Hepatocyte (in vitro differentiated cells): ENCODE measurements around the gene OR8J1. TPM values are rescaled to one million over a fixed set of nuclear protein-coding genes. Genes with fewer than 3 reads are reported as not detected.
A peak's percentile ranks its signal among the peaks of the same experiment; 100 is the strongest.

Experiments
- DNase-seq: peaks from one replicate; pipeline ENCODE4 v3.0.0-alpha.2; 2016; ENCODE audit warnings: low spot score
- H2AFZ ChIP-seq: fragments of 200-600 bp; sonication (generic); 2 replicates; pipeline ENCODE4 v1.6.0; 2016; ENCODE audit warnings: antibody characterized with exemption, mild to moderate bottlenecking
- H3K27ac ChIP-seq: fragments of 200-600 bp; sonication (generic); 2 replicates; pipeline ENCODE4 v1.5.1; 2016; ENCODE audit warnings: mild to moderate bottlenecking
- H3K27me3 ChIP-seq: fragments of 200-600 bp; sonication (generic); 2 replicates; pipeline ENCODE4 v1.6.1; 2016
- H3K36me3 ChIP-seq: fragments of 200-600 bp; sonication (generic); replicated peaks from 2 replicates; pipeline ENCODE4 v1.5.1; 2016; ENCODE audit warnings: low read depth; ENCODE audit not compliant: insufficient read depth
- H3K4me1 ChIP-seq: fragments of 200-600 bp; sonication (generic); 2 replicates; pipeline ENCODE4 v1.5.1; 2016; ENCODE audit warnings: mild to moderate bottlenecking, moderate library complexity; ENCODE audit not compliant: insufficient read depth
- H3K4me2 ChIP-seq: fragments of 200-600 bp; sonication (generic); 2 replicates; pipeline ENCODE4 v1.6.0; 2016
- H3K4me3 ChIP-seq: fragments of 200-600 bp; sonication (generic); 2 replicates; pipeline ENCODE4 v1.5.1; 2016; ENCODE audit warnings: mild to moderate bottlenecking
- H3K79me2 ChIP-seq: fragments of 200-600 bp; sonication (generic); 2 replicates; pipeline ENCODE4 v1.6.0; 2017; ENCODE audit warnings: mild to moderate bottlenecking
- H3K9me2 ChIP-seq: fragments of 200-600 bp; sonication (generic); replicated peaks from 2 replicates; pipeline ENCODE4 v1.6.0; 2017; ENCODE audit warnings: mild to moderate bottlenecking; ENCODE audit not compliant: insufficient read depth
- H3K9me3 ChIP-seq: fragments of 200-600 bp; sonication (generic); 2 replicates; pipeline ENCODE4 v1.5.1; 2016; ENCODE audit warnings: low read depth, mild to moderate bottlenecking
- H4K20me1 ChIP-seq: fragments of 200-600 bp; sonication (generic); 2 replicates; pipeline ENCODE4 v1.6.0; 2016; ENCODE audit warnings: mild to moderate bottlenecking; ENCODE audit not compliant: insufficient read depth, poor library complexity, severe bottlenecking
- CTCF ChIP-seq: fragments of 200-600 bp; sonication (generic); IDR thresholded peaks from 2 replicates; pipeline ENCODE4 v1.5.1; 2016; ENCODE audit warnings: antibody characterized with exemption, mild to moderate bottlenecking; ENCODE audit not compliant: poor library complexity
- EZH2 ChIP-seq: fragments of 200-600 bp; sonication (generic); IDR thresholded peaks from 2 replicates; pipeline ENCODE4 v1.6.1; 2016; ENCODE audit warnings: antibody characterized with exemption, mild to moderate bottlenecking, borderline replicate concordance
- EZH2phosphoT487 ChIP-seq: fragments of 200-600 bp; sonication (generic); IDR thresholded peaks from one replicate; pipeline ENCODE4 v1.6.1; 2018; ENCODE audit warnings: antibody characterized with exemption, mild to moderate bottlenecking, low read depth, moderate library complexity; ENCODE audit not compliant: unreplicated experiment, severe bottlenecking
- WGBS: methylation state at CpG from one replicate; pipeline ENCODE4 v1.1.6; 2016; ENCODE audit warnings: low lambda C conversion rate; ENCODE audit errors: missing lambda C conversion rate; 5-methylcytosine and 5-hydroxymethylcytosine counted together
- polyA plus RNA-seq: library from polyadenylated mRNA; unstranded; fragments of >200 nt; fragmentation: Nextera tagmentation; extraction: Ambion mirVana; gene quantifications from 2 replicates; pipeline ENCODE4 v1.2.1, GENCODE V29; 2016
- total RNA-seq: library from RNA; depleted of rRNA; stranded (reverse); fragments of >200 nt; gene quantifications from 2 replicates; pipeline ENCODE4 v1.2.3, GENCODE V29; 2014

Gene OR8J1
- total and polyA plus RNA-seq, 2 experiments from 2014 or later: not detected

- no peak for TF ChIP-seq EZH2
- TF ChIP-seq CTCF: no peak
- TF ChIP-seq EZH2phosphoT487: no peak
- no peaks in the 10 kb centered on the region for H3K36me3 ChIP-seq
- 84% methylated on average over 2 of the region's 2 CpGs for WGBS
Measured at GRCh38 chr11:56375324-56375723, 21.2 kb downstream of the OR8J1 start, which contains the start of gene OR8U1. Gene OR8U1 (plus strand): TSS chr11:56375624. CDS start chr11:56375624, 0 bp downstream.

GRCh38 chr11:56380120-56380519 lies 26.0 kb downstream of the OR8J1 start:
- 81% methylated on average over 2 of the region's 2 CpGs for whole genome bisulfite sequencing
- no peak overlapping the region for H2AFZ ChIP-seq
- no peak overlapping the region for H3K27ac ChIP-seq
- no peak overlapping the region for H3K4me2 ChIP-seq
- H3K9me2 ChIP-seq: no peaks in the 10 kb centered on the region
- no peaks in the 10 kb centered on the region for H3K79me2 ChIP-seq
- H4K20me1 ChIP-seq: no peaks in the 10 kb centered on the region
- no peaks in the 10 kb centered on the region for H3K9me3 ChIP-seq
- no peaks in the 10 kb centered on the region for H3K36me3 ChIP-seq
- H3K27me3 ChIP-seq: no peaks in the 10 kb centered on the region
- H3K4me1 ChIP-seq: no peaks in the 10 kb centered on the region
- no peak for DNase-seq
- TF ChIP-seq CTCF: no peak
- no peak for TF ChIP-seq EZH2
- no peak for TF ChIP-seq EZH2phosphoT487
- H3K4me3 ChIP-seq: no peak overlapping the region

More at GRCh38 chr11:56375324-56375723, 21.2 kb downstream of the OR8J1 start, which contains the start of gene OR8U1:
- Histone ChIP-seq H3K4me3 (no peak within 1 kb of the TSS), H3K27ac (no peak within 1 kb of the TSS), H3K9me3 (no peaks in the 10 kb centered on the region), H3K9me2 (no peaks in the 10 kb centered on the region), H2AFZ (no peak within 1 kb of the TSS), H3K4me1 (no peaks in the 10 kb centered on the region), H3K79me2 (no peaks in the 10 kb centered on the region), H3K4me2 (no peak within 1 kb of the TSS), H3K27me3 (no peaks in the 10 kb centered on the region), H4K20me1 (no peaks in the 10 kb centered on the region)
- DNase-seq: no peak

GRCh38 chr11:56394381-56394780 lies 40.3 kb downstream of the OR8J1 start:
- Histone ChIP-seq H4K20me1 (no peaks in the 10 kb centered on the region), H3K4me1 (no peaks in the 10 kb centered on the region), H3K27ac (peak overlapping the region; percentile 37), H2AFZ (no peak overlapping the region), H3K4me3 (no peak overlapping the region), H3K9me2 (no peaks in the 10 kb centered on the region), H3K27me3 (no peaks in the 10 kb centered on the region), H3K36me3 (no peaks in the 10 kb centered on the region), H3K4me2 (peak overlapping the region; percentile 41), H3K9me3 (no peaks in the 10 kb centered on the region), H3K79me2 (no peaks in the 10 kb centered on the region)
- WGBS: 82% methylated on average over 3 of the region's 3 CpGs
- TF ChIP-seq CTCF (no peak), EZH2 (no peak), EZH2phosphoT487 (no peak)
- no peak for DNase-seq
